ENCODE measurements around the gene RNF180. TPM values are rescaled to one million over a fixed set of nuclear protein-coding genes. Genes with fewer than 3 reads are reported as not detected.

RNF180 gene, protein sequence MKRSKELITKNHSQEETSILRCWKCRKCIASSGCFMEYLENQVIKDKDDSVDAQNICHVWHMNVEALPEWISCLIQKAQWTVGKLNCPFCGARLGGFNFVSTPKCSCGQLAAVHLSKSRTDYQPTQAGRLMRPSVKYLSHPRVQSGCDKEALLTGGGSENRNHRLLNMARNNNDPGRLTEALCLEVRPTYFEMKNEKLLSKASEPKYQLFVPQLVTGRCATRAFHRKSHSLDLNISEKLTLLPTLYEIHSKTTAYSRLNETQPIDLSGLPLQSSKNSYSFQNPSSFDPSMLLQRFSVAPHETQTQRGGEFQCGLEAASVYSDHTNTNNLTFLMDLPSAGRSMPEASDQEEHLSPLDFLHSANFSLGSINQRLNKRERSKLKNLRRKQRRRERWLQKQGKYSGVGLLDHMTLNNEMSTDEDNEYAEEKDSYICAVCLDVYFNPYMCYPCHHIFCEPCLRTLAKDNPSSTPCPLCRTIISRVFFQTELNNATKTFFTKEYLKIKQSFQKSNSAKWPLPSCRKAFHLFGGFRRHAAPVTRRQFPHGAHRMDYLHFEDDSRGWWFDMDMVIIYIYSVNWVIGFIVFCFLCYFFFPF
- polyA plus RNA-seq (2012; ENCODE audit: insufficient read length, low read depth) = not detected

DNA sequence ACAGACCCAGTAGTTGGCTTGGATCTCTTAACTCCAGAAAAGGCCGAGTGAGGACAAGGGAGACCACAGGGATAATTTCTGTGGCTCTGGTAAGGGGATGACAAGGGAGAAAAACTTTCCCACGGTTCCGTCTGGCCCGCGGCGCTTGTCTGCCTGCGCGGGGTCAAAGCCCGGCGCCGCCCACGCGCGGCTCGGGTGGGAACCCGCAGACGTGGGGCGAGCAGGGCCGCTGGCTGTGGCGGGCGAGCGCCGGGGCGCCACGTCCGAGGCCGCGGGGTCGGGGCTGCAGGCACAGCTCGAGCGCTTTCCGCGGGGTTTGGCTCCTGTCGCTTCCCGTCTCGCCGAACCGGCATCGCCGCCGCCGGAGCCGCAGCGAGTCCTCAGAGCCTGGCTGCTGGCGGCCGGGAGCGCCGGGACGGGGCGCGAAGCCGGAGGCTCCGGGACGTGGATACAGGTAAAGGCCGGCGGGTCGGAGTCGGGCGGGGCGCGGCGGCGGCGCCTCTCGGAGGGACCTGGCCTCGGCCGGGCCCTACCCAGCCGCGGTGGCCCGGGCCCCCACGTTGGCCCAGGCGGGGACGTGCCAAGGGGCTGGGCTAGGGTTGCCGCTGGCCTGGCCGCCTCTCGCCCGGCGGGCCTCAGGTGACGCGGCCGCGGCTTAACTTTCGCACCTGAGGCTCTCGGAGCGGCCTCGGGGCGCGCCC is at the start of gene RNF180:
Gene RNF180, plus strand, starts transcription at position 344 of the 701 bp plus-strand sequence. CDS start 34,965 bp downstream, outside the sequence.
- no peak for TF ChIP-seq POLR2AphosphoS5 (IDR thresholded peaks at IDR 0.05; ENCODE audit: low read depth, low read length)
- no peak for TF ChIP-seq SIN3A (IDR thresholded peaks at IDR 0.05; ENCODE audit: borderline replicate concordance, insufficient read depth, low read length)
- TF ChIP-seq, protein P1, sequence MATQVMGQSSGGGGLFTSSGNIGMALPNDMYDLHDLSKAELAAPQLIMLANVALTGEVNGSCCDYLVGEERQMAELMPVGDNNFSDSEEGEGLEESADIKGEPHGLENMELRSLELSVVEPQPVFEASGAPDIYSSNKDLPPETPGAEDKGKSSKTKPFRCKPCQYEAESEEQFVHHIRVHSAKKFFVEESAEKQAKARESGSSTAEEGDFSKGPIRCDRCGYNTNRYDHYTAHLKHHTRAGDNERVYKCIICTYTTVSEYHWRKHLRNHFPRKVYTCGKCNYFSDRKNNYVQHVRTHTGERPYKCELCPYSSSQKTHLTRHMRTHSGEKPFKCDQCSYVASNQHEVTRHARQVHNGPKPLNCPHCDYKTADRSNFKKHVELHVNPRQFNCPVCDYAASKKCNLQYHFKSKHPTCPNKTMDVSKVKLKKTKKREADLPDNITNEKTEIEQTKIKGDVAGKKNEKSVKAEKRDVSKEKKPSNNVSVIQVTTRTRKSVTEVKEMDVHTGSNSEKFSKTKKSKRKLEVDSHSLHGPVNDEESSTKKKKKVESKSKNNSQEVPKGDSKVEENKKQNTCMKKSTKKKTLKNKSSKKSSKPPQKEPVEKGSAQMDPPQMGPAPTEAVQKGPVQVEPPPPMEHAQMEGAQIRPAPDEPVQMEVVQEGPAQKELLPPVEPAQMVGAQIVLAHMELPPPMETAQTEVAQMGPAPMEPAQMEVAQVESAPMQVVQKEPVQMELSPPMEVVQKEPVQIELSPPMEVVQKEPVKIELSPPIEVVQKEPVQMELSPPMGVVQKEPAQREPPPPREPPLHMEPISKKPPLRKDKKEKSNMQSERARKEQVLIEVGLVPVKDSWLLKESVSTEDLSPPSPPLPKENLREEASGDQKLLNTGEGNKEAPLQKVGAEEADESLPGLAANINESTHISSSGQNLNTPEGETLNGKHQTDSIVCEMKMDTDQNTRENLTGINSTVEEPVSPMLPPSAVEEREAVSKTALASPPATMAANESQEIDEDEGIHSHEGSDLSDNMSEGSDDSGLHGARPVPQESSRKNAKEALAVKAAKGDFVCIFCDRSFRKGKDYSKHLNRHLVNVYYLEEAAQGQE (IDR thresholded peaks at IDR 0.05; ENCODE audit: insufficient read depth in 1 of 2, low read depth in 2 of 2, low read length in 2 of 2) = no peak
- TF ChIP-seq TAF1 (IDR thresholded peaks at IDR 0.05; ENCODE audit: borderline replicate concordance, insufficient read depth, low read length) = no peak
- TF ChIP-seq FOXP2 (optimal IDR thresholded peaks at IDR 0.05; ENCODE audit: borderline replicate concordance, extremely low read depth, extremely low read length, insufficient read depth) = no peak

DNA sequence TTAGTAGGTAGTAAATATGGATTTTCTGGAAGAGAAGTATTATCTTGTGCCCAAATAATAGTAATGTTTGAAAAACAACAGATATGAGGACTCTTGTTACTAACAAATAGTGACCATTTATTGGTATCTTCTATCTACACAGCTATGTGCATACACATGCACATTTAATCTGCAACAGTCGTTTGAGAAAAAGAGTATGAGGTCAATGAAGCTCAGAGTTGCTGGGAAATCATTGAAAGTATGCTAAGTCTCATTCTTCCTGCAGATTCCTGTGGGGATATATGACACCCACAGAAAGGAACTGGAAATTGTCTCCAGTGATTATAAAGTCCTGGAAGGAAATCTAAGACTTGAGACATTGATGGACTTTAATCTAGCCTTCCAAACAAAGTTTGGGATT is 40.1 kb upstream of the RNF180 start:
- TF ChIP-seq FOXP2 (optimal IDR thresholded peaks at IDR 0.05; ENCODE audit: borderline replicate concordance, extremely low read depth, extremely low read length, insufficient read depth) = no peak
- TF ChIP-seq POLR2AphosphoS5 (IDR thresholded peaks at IDR 0.05; ENCODE audit: low read depth, low read length) = no peak
- TF ChIP-seq SIN3A (IDR thresholded peaks at IDR 0.05; ENCODE audit: borderline replicate concordance, insufficient read depth, low read length) = no peak
- TF ChIP-seq, protein P1 (IDR thresholded peaks at IDR 0.05; ENCODE audit: insufficient read depth in 1 of 2, low read depth in 2 of 2, low read length in 2 of 2) = no peak
- TF ChIP-seq TAF1 (IDR thresholded peaks at IDR 0.05; ENCODE audit: borderline replicate concordance, insufficient read depth, low read length) = no peak

DNA sequence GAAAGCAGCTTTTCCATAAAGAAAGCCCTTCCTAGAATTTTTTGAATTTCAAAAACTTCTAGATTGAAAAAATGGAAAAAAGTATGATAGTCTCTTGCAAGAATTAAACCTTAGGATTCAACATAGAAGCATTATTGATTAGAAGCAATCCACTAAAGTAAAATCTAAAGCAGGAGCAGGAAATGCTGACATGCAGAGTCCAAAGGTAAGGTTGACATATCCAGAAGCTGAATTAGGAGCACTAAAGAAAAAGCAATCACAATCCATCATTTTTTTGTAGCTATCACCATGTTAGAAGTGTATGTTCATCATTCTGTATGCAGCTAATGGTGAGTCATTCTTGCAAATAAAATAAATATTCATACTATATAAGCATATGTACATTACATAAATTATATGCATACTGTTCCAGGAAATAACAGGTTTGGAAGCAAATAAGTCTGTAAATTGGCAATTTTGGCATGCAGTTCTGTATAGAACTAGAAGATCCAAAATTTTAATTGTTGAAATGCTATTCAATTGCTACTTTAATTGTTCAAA is 39.4 kb upstream of the RNF180 start:
- TF ChIP-seq, protein P1 (IDR thresholded peaks at IDR 0.05; ENCODE audit: insufficient read depth in 1 of 2, low read depth in 2 of 2, low read length in 2 of 2) = no peak

DNA sequence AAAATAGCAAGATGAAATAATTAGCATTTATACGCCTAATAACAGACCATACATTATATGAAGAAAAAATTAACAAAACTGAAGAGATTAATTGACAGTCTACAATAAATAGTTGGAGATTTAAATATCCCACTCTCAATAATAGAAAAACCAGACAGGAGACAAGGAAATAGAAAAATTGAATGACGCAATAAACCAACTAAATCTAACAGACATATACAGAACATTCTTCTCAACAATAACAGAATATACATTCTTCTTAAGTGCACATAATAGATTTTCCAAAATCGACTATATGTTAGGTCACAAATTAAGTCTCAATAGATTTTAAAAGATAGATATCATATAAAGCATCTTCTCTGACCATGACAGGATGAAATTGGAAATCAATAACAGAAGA is 25.6 kb upstream of the RNF180 start:
- TF ChIP-seq FOXP2 (optimal IDR thresholded peaks at IDR 0.05; ENCODE audit: borderline replicate concordance, extremely low read depth, extremely low read length, insufficient read depth) (no peak), SIN3A (IDR thresholded peaks at IDR 0.05; ENCODE audit: borderline replicate concordance, insufficient read depth, low read length) (no peak), POLR2AphosphoS5 (IDR thresholded peaks at IDR 0.05; ENCODE audit: low read depth, low read length) (no peak), TAF1 (IDR thresholded peaks at IDR 0.05; ENCODE audit: borderline replicate concordance, insufficient read depth, low read length) (no peak)
- TF ChIP-seq, protein P1 (IDR thresholded peaks at IDR 0.05; ENCODE audit: insufficient read depth in 1 of 2, low read depth in 2 of 2, low read length in 2 of 2) = no peak
